M059J (cell line): ENCODE measurements around the gene UTS2B. TPM values are rescaled to one million over a fixed set of nuclear protein-coding genes. Genes with fewer than 3 reads are reported as not detected.
A peak's percentile ranks its signal among the peaks of the same experiment; 100 is the strongest.

Experiments
- DNase-seq: peaks from one replicate; pipeline ENCODE4 v3.0.0-alpha.2; 2012; ENCODE audit warnings: low read depth
- total RNA-seq: library from RNA; depleted of rRNA; stranded (reverse); fragments of >200 nt; shearing (Covaris generic); gene quantifications from 2 replicates; pipeline ENCODE4 v1.2.3, GENCODE V29; 2014; rRNA removed

Gene UTS2B
- total RNA-seq, 1 experiment from 2014 or later = 0.57 TPM

GRCh38 chr3:191239407-191240031 is 90.8 kb downstream of the UTS2B start:
- DNase-seq = peak; percentile 43

GRCh38 chr3:191238321-191238817 is 92.0 kb downstream of the UTS2B start:
- peak; percentile 22 for DNase-seq

DNA sequence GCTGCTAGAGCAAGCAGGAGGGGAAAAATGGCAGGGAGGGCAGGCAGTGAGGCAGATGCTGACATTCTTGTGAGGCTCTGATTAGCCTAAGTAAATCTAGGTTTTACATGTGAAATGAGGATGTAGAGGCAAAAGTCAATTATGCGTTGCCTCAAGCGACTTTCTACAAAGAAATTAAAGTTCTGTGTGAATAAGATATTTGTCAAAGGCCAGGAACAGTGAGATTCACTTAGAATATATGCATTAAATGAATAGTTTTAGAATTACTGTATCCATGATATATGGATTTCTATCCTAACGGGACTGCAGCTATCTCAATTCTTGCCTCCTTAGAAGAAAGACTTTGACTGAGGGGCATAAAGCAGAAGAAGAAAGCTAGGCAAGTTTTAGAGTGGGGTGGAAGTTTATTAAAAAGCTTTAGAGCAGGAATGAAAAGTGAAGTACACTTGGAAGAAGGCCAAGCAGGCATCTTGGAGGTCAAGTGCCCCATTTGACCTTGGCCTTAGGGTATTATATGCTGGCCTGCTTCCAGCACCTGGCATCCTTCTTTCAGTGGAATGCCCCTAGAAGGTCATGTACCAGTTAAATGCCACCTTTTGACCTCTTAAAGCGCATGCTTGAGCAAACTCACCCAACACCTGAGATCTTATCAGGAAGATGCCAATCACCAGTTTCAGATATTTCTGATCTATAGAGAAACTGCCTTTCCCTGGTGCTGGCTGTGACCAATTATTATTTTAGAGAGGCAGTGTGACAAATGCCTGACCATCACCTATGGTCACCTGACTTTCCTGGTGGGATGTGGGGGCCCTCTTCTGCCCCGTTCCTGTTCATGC is 93.1 kb downstream of the UTS2B start:
- no peak for DNase-seq

DNA sequence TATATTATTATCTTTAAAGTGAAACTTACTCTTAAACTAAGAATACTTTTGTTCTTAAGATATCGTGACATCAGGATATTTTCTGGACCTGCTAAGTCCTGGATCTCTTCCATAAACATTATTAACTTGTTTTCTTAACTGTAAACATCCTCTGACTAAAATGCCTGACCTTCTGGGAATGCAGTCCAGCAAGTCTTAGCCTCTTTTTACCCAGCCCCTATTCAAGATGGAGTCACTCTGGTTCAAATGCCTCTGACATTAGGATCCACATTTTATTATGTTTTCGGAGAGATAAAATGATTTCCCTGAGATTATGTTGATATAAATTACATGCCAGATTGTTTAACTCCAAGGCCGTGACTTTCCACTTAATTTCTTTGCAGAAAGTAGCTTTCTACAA is 93.7 kb downstream of the UTS2B start:
- DNase-seq = peak; percentile 63

DNA sequence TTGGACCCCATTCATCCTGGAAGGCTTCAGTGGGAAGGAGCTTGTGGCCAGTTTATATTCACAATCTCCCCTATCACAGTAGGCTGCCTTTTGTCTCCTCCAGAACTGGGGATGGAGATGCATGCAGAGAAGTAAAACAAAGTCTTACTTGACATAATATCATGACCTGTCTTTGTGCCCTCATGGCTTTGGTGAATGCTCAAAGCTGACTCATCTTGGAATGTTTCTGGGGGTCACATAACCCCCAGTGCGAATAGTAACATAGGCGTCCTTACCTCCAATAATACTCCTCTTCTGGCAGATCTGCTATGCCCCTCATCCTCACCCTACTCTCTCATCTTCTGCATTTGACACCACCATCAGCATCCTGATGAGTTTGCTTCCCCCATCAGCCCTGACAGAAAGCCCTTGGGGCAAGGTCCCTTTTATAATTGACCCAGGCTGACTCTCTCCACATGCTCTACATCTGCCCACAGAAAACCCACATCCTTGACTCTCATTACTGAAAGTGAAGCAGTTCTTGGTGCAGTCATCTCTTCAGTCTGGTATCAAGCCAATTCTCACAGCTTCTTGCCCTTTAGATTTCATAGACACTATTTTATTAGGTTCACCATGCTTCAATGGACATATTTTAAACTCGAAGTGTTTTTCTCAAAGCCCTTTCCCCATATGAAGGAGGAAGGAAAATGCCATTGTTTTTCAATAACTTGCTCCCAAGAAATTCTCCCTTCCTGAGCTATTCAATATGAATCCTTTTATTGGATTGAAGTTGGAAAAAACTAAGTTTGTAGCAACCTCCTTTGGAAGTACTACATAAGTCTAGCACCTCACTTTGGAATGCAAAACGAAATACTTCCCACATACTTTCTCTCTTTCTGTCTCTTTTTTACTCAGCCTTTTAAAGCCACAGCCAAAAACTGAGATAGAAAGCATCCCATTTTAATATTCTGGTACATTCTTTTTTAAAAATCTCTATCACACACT is 94.7 kb downstream of the UTS2B start:
- DNase-seq = peak; percentile 96

DNA sequence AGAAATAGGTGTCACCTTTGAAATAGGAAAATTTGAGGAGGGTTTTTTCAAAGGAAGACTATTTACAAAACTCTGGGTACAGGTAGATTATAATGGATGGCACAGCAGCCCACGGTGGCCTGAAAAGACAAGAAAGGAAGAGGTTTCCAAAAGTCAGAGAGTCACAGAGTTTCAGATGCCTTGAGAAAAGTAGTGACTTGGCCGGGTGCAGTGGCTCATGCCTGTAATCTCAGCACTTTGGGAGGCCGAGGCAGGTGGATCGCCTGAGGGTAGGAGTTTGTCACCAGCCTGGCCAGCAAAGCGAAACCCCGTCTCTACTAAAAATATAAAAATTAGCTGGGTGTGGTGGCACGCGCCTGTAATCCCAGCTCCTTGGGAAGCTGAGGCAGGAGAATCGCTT is 96.1 kb downstream of the UTS2B start:
- DNase-seq = no peak

DNA sequence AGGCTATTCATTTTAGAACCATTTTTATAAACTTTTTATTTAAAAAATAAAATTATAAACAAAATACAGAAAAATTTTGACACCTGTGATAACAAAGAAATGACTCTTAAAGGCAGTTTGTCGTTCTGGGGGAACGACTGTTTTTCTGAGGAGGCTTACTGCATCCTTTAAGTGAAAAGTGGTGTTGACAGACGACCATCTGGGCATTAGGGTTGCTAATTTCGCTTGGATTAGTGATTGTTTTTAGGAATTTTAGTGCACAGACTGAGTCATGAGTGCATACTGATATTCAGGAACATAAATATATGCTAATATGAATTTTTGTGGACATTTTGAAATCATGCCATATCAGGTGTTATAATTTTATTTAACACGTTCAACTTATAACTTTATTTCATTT is 102.8 kb downstream of the UTS2B start:
- DNase-seq = no peak

DNA sequence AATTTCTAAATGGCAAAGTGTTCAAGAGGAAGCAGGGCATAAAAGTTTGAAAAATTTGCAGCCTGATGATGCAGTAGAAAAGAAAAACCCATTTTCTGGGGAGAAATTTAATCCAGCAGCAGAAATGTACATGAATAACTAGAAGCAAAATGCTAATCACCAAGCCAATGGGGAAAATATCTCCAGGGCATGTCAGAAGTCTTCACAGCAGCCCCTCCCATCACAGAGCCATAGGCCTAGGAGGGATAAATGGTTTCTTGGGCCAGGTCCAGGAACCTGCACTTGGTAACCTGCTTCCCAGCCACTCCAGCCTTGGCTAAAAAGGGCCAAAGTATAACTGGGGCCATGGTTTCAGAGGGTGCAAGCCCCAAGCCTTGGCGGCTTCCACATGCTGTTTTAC is 108.7 kb downstream of the UTS2B start:
- DNase-seq = no peak

DNA sequence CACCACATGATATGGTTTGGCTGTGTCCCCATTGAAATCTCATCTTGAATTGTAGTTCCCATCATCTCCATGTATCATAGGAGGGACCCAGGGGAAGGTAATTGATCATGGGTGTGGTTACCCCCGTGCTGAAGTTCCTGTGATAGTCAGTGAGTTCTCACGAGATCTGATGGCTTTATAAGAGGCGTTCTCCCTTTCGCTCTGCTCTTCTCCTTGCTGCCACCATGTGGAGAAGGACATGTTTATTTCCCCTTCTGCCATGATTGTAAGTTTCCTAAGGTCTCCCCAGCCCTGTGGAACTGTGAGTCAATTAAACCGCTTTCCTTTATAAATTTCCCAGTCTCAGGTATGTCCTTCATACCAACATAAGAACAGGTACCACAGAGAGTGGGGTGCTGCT is 109.4 kb downstream of the UTS2B start:
- peak; percentile 40 for DNase-seq

- DNase-seq = no peak
Observed at GRCh38 chr3:191217301-191217700, 113.0 kb downstream of the UTS2B start.

Other genes starting within 250 kb of the UTS2B start
- not detected in 2 replicates for gene OSTN, start 131.3 kb downstream of the UTS2B start, total RNA-seq
- 184 and 195 TPM in 2 replicates for gene CCDC50, start 1.1 kb downstream of the UTS2B start, total RNA-seq
- gene PYDC2, start 130.6 kb upstream of the UTS2B start, total RNA-seq = not detected in 2 replicates